HEK293 (cell line): Measurements from ENCODE around the gene RIMKLA.

Experiments
- CTCF ChIA-PET: fragments of 350-600 bp; formaldehyde crosslinking; extraction: SDS; loops from one replicate; lab custom pipeline; 2021; ENCODE audit warnings: antibody characterized with exemption; lab: Yijun Ruan, JAX
- POLR2A ChIA-PET: fragments of 300-600 bp; formaldehyde crosslinking; extraction: SDS; loops from one replicate; lab custom pipeline; 2020; ENCODE audit warnings: antibody characterized with exemption, inconsistent platforms; lab: Yijun Ruan, JAX
- H3K27ac ChIP-seq: fragments of 200-500 bp; sonication (Bioruptor generic); 2 replicates; pipeline ENCODE4 v1.5.1; 2014; ENCODE audit warnings: low read depth, low read length, control low read depth, inconsistent platforms; ENCODE audit errors: extremely low read depth
- H3K36me3 ChIP-seq, 2 experiments: fragments of 200-500 bp in 1 of 2; sonication (Bioruptor generic) in 1 of 2; 1 replicate in 1 of 2; 2 replicates in 1 of 2; pipeline ENCODE4 v1.5.1; 2014 to 2017; ENCODE audit warnings: inconsistent platforms in 2 of 2, low read length in 2 of 2; ENCODE audit not compliant: control insufficient read depth in 2 of 2, insufficient read depth in 1 of 2
- H3K4me1 ChIP-seq: fragments of 200-500 bp; sonication (Bioruptor generic); 2 replicates; pipeline ENCODE4 v1.5.1; 2014; ENCODE audit warnings: mild to moderate bottlenecking, low read length, inconsistent platforms; ENCODE audit not compliant: control insufficient read depth, insufficient read depth
- H3K4me3 ChIP-seq: 2 replicates; pipeline ENCODE4 v1.5.1; 2011; ENCODE audit warnings: low read depth, mild to moderate bottlenecking, control low read depth, low read length, moderate library complexity
- H3K9me3 ChIP-seq: fragments of 200-500 bp; sonication (Bioruptor generic); 2 replicates; pipeline ENCODE4 v1.5.1; 2014; ENCODE audit warnings: low read depth, low read length, inconsistent platforms; ENCODE audit not compliant: control insufficient read depth, insufficient read depth
- GLIS2 ChIP-seq: fragments of 450-650 bp; formaldehyde crosslinking; IDR thresholded peaks from 2 replicates; pipeline ENCODE4 v1.5.1; 2016; ENCODE audit warnings: missing biosample characterization, missing genetic modification characterization
- MZF1 ChIP-seq: fragments of 450-650 bp; formaldehyde crosslinking; IDR thresholded peaks from 2 replicates; pipeline ENCODE4 v1.5.1; 2017; ENCODE audit warnings: missing biosample characterization, missing genetic modification characterization, borderline replicate concordance
- PATZ1 ChIP-seq: fragments of 450-650 bp; formaldehyde crosslinking; IDR thresholded peaks from 2 replicates; pipeline ENCODE4 v1.5.1; 2016; ENCODE audit warnings: missing biosample characterization, missing genetic modification characterization
- PRDM6 ChIP-seq: fragments of 450-650 bp; formaldehyde crosslinking; IDR thresholded peaks from 2 replicates; pipeline ENCODE4 v1.5.1; 2017; ENCODE audit warnings: missing biosample characterization, missing genetic modification characterization
- SP2 ChIP-seq: fragments of 450-650 bp; formaldehyde crosslinking; IDR thresholded peaks from 2 replicates; pipeline ENCODE4 v1.5.1; 2016; ENCODE audit warnings: missing biosample characterization, missing genetic modification characterization
- ZBTB26 ChIP-seq: fragments of 450-650 bp; formaldehyde crosslinking; optimal IDR thresholded peaks from 2 replicates; pipeline ENCODE3; 2016; ENCODE audit warnings: missing biosample characterization, mild to moderate bottlenecking, missing genetic modification characterization
- ZBTB7A ChIP-seq: fragments of 450-650 bp; formaldehyde crosslinking; IDR thresholded peaks from 2 replicates; pipeline ENCODE4 v1.5.1; 2016; ENCODE audit warnings: low read depth, missing biosample characterization, missing genetic modification characterization
- ZIC2 ChIP-seq: fragments of 450-650 bp; formaldehyde crosslinking; IDR thresholded peaks from 2 replicates; pipeline ENCODE4 v1.5.1; 2016; ENCODE audit warnings: missing biosample characterization, missing genetic modification characterization
- ZNF132 ChIP-seq: fragments of 450-650 bp; formaldehyde crosslinking; IDR thresholded peaks from 2 replicates; pipeline ENCODE4 v1.5.1; 2017; ENCODE audit warnings: missing biosample characterization, missing genetic modification characterization, borderline replicate concordance
- ZNF157 ChIP-seq: fragments of 450-650 bp; formaldehyde crosslinking; IDR thresholded peaks from 2 replicates; pipeline ENCODE4 v1.5.1; 2016; ENCODE audit warnings: missing biosample characterization, missing genetic modification characterization
- ZNF169 ChIP-seq: fragments of 450-650 bp; formaldehyde crosslinking; IDR thresholded peaks from 2 replicates; pipeline ENCODE4 v1.5.1; 2016; ENCODE audit warnings: missing biosample characterization, missing genetic modification characterization
- ZNF223 ChIP-seq: fragments of 450-650 bp; formaldehyde crosslinking; IDR thresholded peaks from 2 replicates; pipeline ENCODE4 v1.5.1; 2016; ENCODE audit warnings: missing biosample characterization, missing genetic modification characterization
- ZNF366 ChIP-seq: fragments of 450-650 bp; formaldehyde crosslinking; conservative IDR thresholded peaks from 2 replicates; pipeline ENCODE4 v1.5.1; 2016; ENCODE audit warnings: missing biosample characterization, missing genetic modification characterization
- ZNF629 ChIP-seq: fragments of 450-650 bp; formaldehyde crosslinking; IDR thresholded peaks from 2 replicates; pipeline ENCODE4 v1.5.1; 2017; ENCODE audit warnings: missing biosample characterization, missing genetic modification characterization
- ZNF639 ChIP-seq: fragments of 450-650 bp; formaldehyde crosslinking; IDR thresholded peaks from 2 replicates; pipeline ENCODE4 v1.5.1; 2016; ENCODE audit warnings: missing biosample characterization, missing genetic modification characterization
- ZNF707 ChIP-seq: fragments of 450-650 bp; formaldehyde crosslinking; IDR thresholded peaks from 2 replicates; pipeline ENCODE4 v1.5.1; 2016; ENCODE audit warnings: missing biosample characterization, missing genetic modification characterization

RIMKLA gene

GRCh38 chr1:42419126-42419821 is 38.7 kb downstream of the RIMKLA start:
- Histone ChIP-seq H3K36me3 (no peaks in the 10 kb centered on the region), H3K27ac (no peak overlapping the region), H3K9me3 (no peaks in the 10 kb centered on the region), H3K4me1 (peaks cover 11% of the 10 kb centered on the region), H3K4me3 (no peak overlapping the region)
- POLR2A ChIA-PET = interaction anchor here (0.5 kb wide), 1 partner anchor 10 kb away, joined by 5 read pairs; no protein-coding TSS in a partner anchor
- CTCF ChIA-PET = interaction anchor here (1.4 kb wide), 1 partner anchor 73 kb away, joined by 4 read pairs; no protein-coding TSS in a partner anchor
- TF ChIP-seq ZBTB7A (tag by site-specific recombination) = no peak

- ChIA-PET CTCF (interaction anchor here (1.4 kb wide), 1 partner anchor 74 kb away, joined by 4 read pairs; no protein-coding TSS in a partner anchor), POLR2A (interaction anchor here (0.5 kb wide), 1 partner anchor 11 kb away, joined by 5 read pairs; no protein-coding TSS in a partner anchor)
- Histone ChIP-seq H3K4me3 (no peak overlapping the region), H3K36me3 (no peaks in the 10 kb centered on the region), H3K27ac (no peak overlapping the region), H3K4me1 (peaks cover 11% of the 10 kb centered on the region), H3K9me3 (no peaks in the 10 kb centered on the region)
- TF ChIP-seq ZNF629 (tag by site-specific recombination) (no peak), MZF1 (tag by site-specific recombination) (no peak), ZBTB26 (tag by site-specific recombination) (no peak), SP2 (tag by site-specific recombination) (no peak), ZNF366 (no peak), ZNF639 (tag by site-specific recombination) (no peak), GLIS2 (tag by site-specific recombination) (no peak), PRDM6 (tag by site-specific recombination) (no peak), ZIC2 (tag by site-specific recombination) (no peak), ZNF157 (no peak), PATZ1 (tag by site-specific recombination) (no peak), ZNF169 (tag by site-specific recombination) (no peak), ZNF707 (no peak), ZNF223 (tag by site-specific recombination) (no peak), ZNF132 (tag by site-specific recombination) (no peak)
Observed at GRCh38 chr1:42420121-42420520, 39.5 kb downstream of the RIMKLA start.
